ENCODE measurements around the gene PNMA6A. TPM values are rescaled to one million over a fixed set of nuclear protein-coding genes. Genes with fewer than 3 reads are reported as not detected.
"Not testable (repeated sequence)": the region's sequence is repeated elsewhere in the genome, so short reads cannot be mapped to it uniquely, and the experiment has no call there.

The PNMA6A gene
- total and polyA plus RNA-seq, 2 of the 4 experiments (the other 2 are of a cell fraction) = 0.18 to 0.21 TPM

GRCh38 chrX:153073331-153073730 lies 1.1 kb downstream of the PNMA6A start:
- H3K4me2 ChIP-seq (ENCODE audit: low read depth, low read length); H3K27ac ChIP-seq (ENCODE audit: insufficient read depth, low read length); H3K4me3 ChIP-seq (ENCODE audit: insufficient read depth, low read depth, low read length); CTCF ChIA-PET; H4K91ac ChIP-seq (ENCODE audit: insufficient read depth, low read depth, low read length); intact Hi-C loops (cut with micrococcal nuclease); H2BK20ac ChIP-seq (ENCODE audit: low read depth, low read length); H2BK15ac ChIP-seq (ENCODE audit: low read depth, low read length); H2AK5ac ChIP-seq (ENCODE audit: low read depth, low read length); H3K4ac ChIP-seq (ENCODE audit: low read depth, low read length); H2BK5ac ChIP-seq (ENCODE audit: low read depth, low read length, poor library complexity, severe bottlenecking); dilution Hi-C loops (cut with HindIII; ENCODE audit: low sequenced_read_pairs, unreplicated experiment); H3K23ac ChIP-seq (ENCODE audit: low read depth, low read length); H2AK9ac ChIP-seq (replicated peaks; ENCODE audit: low read depth, low read length, poor library complexity); H3K27me3 ChIP-seq (ENCODE audit: control insufficient read depth, insufficient read depth, low read length); H4K5ac ChIP-seq (ENCODE audit: low read depth, low read length); H3K9ac ChIP-seq (ENCODE audit: low read depth, low read length); H3K4me1 ChIP-seq (ENCODE audit: control insufficient read depth, insufficient read depth, low read length); H3K9me1 ChIP-seq (ENCODE audit: insufficient read depth, low read length); H4K20me1 ChIP-seq (ENCODE audit: insufficient read depth, low read length); H3K18ac ChIP-seq (ENCODE audit: low read depth, low read length); H3K56ac ChIP-seq (ENCODE audit: extremely low read depth, insufficient read depth, low read length); POLR2A ChIA-PET (ENCODE audit: unreplicated experiment); H4K8ac ChIP-seq (ENCODE audit: low read depth in 2 of 2, low read length in 2 of 2); H3K9me3 ChIP-seq (ENCODE audit: control insufficient read depth, insufficient read depth, low read length); H2AFZ ChIP-seq (replicated peaks; ENCODE audit: low read length, poor library complexity); BruUV-seq (replicated peaks); H3K79me1 ChIP-seq (ENCODE audit: low read depth in 1 of 2, low read length in 2 of 2); DNase-seq; ATAC-seq (ENCODE audit: low read depth); H2BK120ac ChIP-seq (ENCODE audit: low read depth, low read length); in situ Hi-C loops (cut with MboI; ENCODE audit: low sequenced_read_pairs); H3K14ac ChIP-seq (replicated peaks; ENCODE audit: low read depth, low read length); H3K36me3 ChIP-seq (ENCODE audit: control insufficient read depth, insufficient read depth, low read length): not testable (repeated sequence)
- no CpG with 5 or more reads among the region's 29 CpGs for WGBS, 2 experiments (ENCODE audit: extremely low coverage in 2 of 2, insufficient read length in 1 of 2)
